Breast epithelium (tissue), 4 donors: ENCODE data around the gene TEX9. TPM values are rescaled to one million over a fixed set of nuclear protein-coding genes. Genes with fewer than 3 reads are reported as not detected.
"Not testable (repeated sequence)": the region's sequence is repeated elsewhere in the genome, so short reads cannot be mapped to it uniquely, and the experiment has no call there.

Experiments used
- DNase-seq, 2 donors: peaks; one replicate each; pipeline ENCODE4 v3.0.0-alpha.2; 2019; ENCODE audit warnings: low spot score in 2 of 2
- H3K27ac ChIP-seq, 2 donors: fragments of 200-600 bp; sonication (generic) in 1 of 2; one replicate each; pipeline ENCODE4 v1.5.1; 2016 to 2019; ENCODE audit warnings: mild to moderate bottlenecking in 1 of 2
- H3K27me3 ChIP-seq, 2 donors: fragments of 200-600 bp; sonication (generic) in 1 of 2; one replicate each; pipeline versions ENCODE4 v1.5.1 to v1.6.0; 2017 to 2019; ENCODE audit warnings: control low read depth in 1 of 2, mild to moderate bottlenecking in 1 of 2
- H3K36me3 ChIP-seq: fragments of 200-600 bp; one replicate; pipeline ENCODE4 v1.5.1; 2019
- H3K4me1 ChIP-seq, 2 donors: fragments of 200-600 bp; sonication (generic); one replicate each; pipeline ENCODE4 v1.5.1; 2016 to 2019; ENCODE audit warnings: control low read depth in 1 of 2
- H3K4me3 ChIP-seq, 3 donors: fragments of 200-600 bp; sonication (generic); 1 replicate in 2 of 3; 2 replicates in 1 of 3; pipeline ENCODE4 v1.5.1; 2016 to 2019; ENCODE audit warnings: mild to moderate bottlenecking in 3 of 3, moderate library complexity in 2 of 3
- H3K9me3 ChIP-seq, 2 donors: fragments of 200-600 bp; sonication (generic) in 1 of 2; one replicate each; pipeline ENCODE4 v1.5.1; 2016 to 2019; ENCODE audit warnings: control low read depth in 1 of 2
- CTCF ChIP-seq, 3 donors: fragments of 450-650 bp; IDR thresholded peaks; one replicate each; pipeline ENCODE4 v1.5.1; 2016 to 2017; ENCODE audit warnings: antibody characterized with exemption in 3 of 3, mild to moderate bottlenecking in 3 of 3, moderate library complexity in 3 of 3
- POLR2A ChIP-seq: fragments of 450-650 bp; IDR thresholded peaks from one replicate; pipeline ENCODE4 v1.6.1; 2016; ENCODE audit warnings: antibody characterized with exemption, mild to moderate bottlenecking, moderate library complexity
- POLR2AphosphoS5 ChIP-seq, 3 donors: sonication (generic); formaldehyde crosslinking; IDR thresholded peaks; one replicate each; pipeline ENCODE4 v1.6.1; 2017; ENCODE audit warnings: antibody characterized with exemption in 3 of 3
- intact Hi-C: fragments of 100-400 bp; cut with DNase I; formaldehyde crosslinking; loops from one replicate; pipeline ENCODE4 v1.15.1; 2023; ENCODE audit warnings: low total_unique reads
- total RNA-seq, 3 donors: library from RNA; depleted of rRNA; stranded (reverse); fragments of >200 nt; gene quantifications; one replicate each; pipeline ENCODE4 v1.1.0, GENCODE V29; 2016

Gene TEX9
- total RNA-seq, 3 donors from 2014 or later, result 3.4 to 38.2 (median 32.1) TPM

- Histone ChIP-seq H3K36me3 (no peaks in the 10 kb centered on the region), H3K4me1 (no peaks in the 10 kb centered on the region), H3K9me3 (no peaks in the 10 kb centered on the region), H3K27ac (no peak overlapping the region), H3K4me3 (no peak overlapping the region), H3K27me3 (no peaks in the 10 kb centered on the region)
- no peak for TF ChIP-seq CTCF (IDR thresholded peaks at IDR 0.05)
- TF ChIP-seq POLR2AphosphoS5 (IDR thresholded peaks at IDR 0.05), result no peak
- TF ChIP-seq POLR2A, result no peak
- intact Hi-C loops, result no loop called here
- DNase-seq, result no peak
These were observed 25.6 kb downstream of the TEX9 start for GRCh38 chr15:56390739-56391267.

GRCh38 chr15:56393277-56393676, 28.1 kb downstream of the TEX9 start:
- Histone ChIP-seq H3K27ac (no peak overlapping the region), H3K36me3 (no peaks in the 10 kb centered on the region), H3K4me1 (no peaks in the 10 kb centered on the region), H3K9me3 (no peaks in the 10 kb centered on the region), H3K27me3 (no peaks in the 10 kb centered on the region), H3K4me3 (no peak overlapping the region)
- no peak for TF ChIP-seq CTCF (IDR thresholded peaks at IDR 0.05)
- TF ChIP-seq POLR2A, result no peak
- no peak for TF ChIP-seq POLR2AphosphoS5 (IDR thresholded peaks at IDR 0.05)
- no peak for DNase-seq
- intact Hi-C loops, result no loop called here

GRCh38 chr15:56394909-56395308, 29.7 kb downstream of the TEX9 start:
- intact Hi-C loops, result no loop called here
- no peak for TF ChIP-seq CTCF (IDR thresholded peaks at IDR 0.05)
- DNase-seq, result no peak
- Histone ChIP-seq H3K4me3 (no peak overlapping the region), H3K27me3 (no peaks in the 10 kb centered on the region), H3K27ac (no peak overlapping the region), H3K4me1 (no peaks in the 10 kb centered on the region), H3K36me3 (no peaks in the 10 kb centered on the region), H3K9me3 (no peaks in the 10 kb centered on the region)

- H3K36me3 ChIP-seq, H3K27ac ChIP-seq, DNase-seq, H3K9me3 ChIP-seq, H3K27me3 ChIP-seq, H3K4me1 ChIP-seq, intact Hi-C loops, H3K4me3 ChIP-seq: not testable (repeated sequence)
These were observed 32.1 kb downstream of the TEX9 start for GRCh38 chr15:56397325-56397724.

- intact Hi-C loops, DNase-seq: not testable (repeated sequence)
These were observed 34.0 kb downstream of the TEX9 start for GRCh38 chr15:56399209-56399608.

GRCh38 chr15:56410721-56411120, 45.5 kb downstream of the TEX9 start:
- intact Hi-C loops, result no loop called here
- TF ChIP-seq POLR2AphosphoS5 (IDR thresholded peaks at IDR 0.05), result no peak
- no peak for TF ChIP-seq CTCF (IDR thresholded peaks at IDR 0.05)
- no peak for TF ChIP-seq POLR2A
- no peaks in the 10 kb centered on the region for H3K9me3 ChIP-seq
- H3K27ac ChIP-seq, result no peak overlapping the region
- DNase-seq, result no peak
- no peak overlapping the region for H3K4me3 ChIP-seq
- no peaks in the 10 kb centered on the region for H3K36me3 ChIP-seq
- H3K4me1 ChIP-seq, result no peaks in the 10 kb centered on the region
- no peaks in the 10 kb centered on the region for H3K27me3 ChIP-seq

More at GRCh38 chr15:56399209-56399608, 34.0 kb downstream of the TEX9 start:
- H3K36me3 ChIP-seq, H3K9me3 ChIP-seq, H3K4me3 ChIP-seq, H3K4me1 ChIP-seq, H3K27me3 ChIP-seq, H3K27ac ChIP-seq: not testable (repeated sequence)
